ENCODE results near the gene TNFSF13.
A peak's percentile ranks its signal among the peaks of the same experiment; 100 is the strongest.

Gene TNFSF13

DNA sequence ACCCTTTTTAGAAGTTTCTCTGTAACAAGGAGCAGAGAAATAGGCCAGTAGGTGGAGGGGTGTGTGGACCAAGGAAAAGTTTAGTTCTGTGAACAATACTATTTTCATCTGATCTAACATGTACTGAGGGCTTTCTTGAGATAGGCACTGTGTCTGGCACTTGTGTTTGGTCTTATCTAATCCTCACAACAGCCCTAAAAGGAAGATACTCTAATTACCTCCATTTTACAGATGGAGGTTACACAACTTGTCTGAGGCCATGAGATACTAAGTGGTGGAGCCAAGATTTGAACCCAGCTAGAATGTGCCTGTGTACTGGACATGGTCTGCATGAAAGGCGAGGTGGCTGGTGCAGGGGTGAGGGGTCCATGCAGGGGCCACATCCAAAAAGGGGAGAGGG is 5.2 kb upstream of the TNFSF13 start:
- FAIRE-seq: no peak

DNA sequence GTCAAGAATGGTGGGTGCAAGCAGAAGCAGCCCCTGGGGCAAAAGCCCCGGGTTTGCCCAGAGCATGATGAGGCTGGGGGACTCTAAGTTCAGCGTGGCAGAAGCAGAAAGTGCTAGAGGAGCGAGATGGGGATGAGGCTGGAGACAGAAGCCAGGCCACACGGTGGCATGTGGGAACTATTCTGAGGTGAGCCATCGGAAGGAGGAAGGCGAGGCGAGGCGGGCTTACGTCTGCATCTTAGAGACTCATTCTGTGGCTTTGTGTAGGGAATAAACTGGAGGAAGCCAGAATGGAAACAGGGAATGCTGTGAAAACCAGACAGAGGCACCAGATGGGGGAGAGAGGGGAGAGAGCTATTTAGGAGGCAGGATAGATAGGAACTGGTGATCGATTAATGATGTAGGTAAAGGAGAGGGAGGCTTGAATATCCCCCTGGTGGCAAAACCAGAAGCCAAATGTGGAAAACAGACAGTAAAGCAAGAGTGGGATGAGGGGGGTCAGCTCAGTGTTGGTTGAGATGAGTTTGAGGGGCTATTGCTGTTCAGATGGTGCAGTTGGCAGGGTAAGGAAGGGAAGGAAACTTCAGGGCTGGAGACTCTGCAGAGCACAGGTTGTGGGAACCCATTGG is 3.1 kb upstream of the TNFSF13 start:
- FAIRE-seq: no peak

DNA sequence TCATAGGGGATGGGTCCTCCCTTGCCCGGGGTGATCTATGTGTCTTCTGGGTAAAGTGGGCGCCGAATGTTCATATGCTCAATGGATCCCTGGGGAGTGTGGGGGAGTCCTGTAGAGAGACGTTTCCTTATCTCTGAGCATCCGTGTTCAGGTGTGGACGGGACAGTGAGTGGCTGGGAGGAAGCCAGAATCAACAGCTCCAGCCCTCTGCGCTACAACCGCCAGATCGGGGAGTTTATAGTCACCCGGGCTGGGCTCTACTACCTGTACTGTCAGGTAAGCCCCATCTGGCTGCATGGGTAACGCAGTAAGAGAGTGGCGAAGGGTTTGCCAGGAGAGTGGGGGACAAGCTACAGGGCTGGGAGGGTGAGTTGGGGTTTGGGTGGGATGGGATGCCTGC is 1.9 kb upstream of the TNFSF13 start:
- no peak for FAIRE-seq

DNA sequence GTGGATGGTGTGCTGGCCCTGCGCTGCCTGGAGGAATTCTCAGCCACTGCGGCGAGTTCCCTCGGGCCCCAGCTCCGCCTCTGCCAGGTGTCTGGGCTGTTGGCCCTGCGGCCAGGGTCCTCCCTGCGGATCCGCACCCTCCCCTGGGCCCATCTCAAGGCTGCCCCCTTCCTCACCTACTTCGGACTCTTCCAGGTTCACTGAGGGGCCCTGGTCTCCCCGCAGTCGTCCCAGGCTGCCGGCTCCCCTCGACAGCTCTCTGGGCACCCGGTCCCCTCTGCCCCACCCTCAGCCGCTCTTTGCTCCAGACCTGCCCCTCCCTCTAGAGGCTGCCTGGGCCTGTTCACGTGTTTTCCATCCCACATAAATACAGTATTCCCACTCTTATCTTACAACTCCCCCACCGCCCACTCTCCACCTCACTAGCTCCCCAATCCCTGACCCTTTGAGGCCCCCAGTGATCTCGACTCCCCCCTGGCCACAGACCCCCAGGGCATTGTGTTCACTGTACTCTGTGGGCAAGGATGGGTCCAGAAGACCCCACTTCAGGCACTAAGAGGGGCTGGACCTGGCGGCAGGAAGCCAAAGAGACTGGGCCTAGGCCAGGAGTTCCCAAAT is 1.3 kb upstream of the TNFSF13 start:
- FAIRE-seq: no peak

DNA sequence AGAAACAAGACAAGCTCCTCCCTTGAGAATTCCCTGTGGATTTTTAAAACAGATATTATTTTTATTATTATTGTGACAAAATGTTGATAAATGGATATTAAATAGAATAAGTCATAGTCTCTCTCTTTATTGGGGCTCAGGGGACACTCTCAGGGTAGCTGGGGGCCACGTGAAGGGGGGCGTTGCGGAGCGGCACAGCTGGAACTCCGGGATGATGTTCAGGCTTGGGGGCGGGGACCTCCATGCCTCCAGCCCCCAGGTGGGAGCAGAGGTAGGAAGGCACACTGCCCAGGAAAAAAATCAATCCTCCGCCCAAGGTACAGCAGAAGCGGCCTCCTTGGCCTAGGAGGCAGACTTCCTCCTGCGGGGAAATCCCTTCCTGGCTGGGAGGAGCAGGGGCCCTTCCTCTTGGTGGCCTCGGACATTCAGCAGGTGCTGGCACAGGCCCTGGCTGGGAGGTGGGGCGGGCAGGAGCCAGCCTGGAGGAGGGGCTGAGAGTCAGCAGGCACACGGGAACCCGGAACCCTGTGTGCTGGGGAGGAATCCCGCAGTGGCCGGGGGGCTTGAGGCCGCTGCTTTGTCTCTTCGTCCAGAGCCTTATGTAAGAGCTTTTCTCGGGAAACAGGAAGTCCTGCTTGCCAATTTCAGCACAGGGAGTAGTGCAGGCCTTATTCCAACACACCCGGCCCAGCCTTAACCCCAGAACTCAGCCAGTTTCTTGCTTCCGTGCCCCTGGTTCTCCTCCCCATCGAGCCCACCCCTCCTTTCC is 591 bp upstream of the TNFSF13 start:
- no peak for FAIRE-seq

DNA sequence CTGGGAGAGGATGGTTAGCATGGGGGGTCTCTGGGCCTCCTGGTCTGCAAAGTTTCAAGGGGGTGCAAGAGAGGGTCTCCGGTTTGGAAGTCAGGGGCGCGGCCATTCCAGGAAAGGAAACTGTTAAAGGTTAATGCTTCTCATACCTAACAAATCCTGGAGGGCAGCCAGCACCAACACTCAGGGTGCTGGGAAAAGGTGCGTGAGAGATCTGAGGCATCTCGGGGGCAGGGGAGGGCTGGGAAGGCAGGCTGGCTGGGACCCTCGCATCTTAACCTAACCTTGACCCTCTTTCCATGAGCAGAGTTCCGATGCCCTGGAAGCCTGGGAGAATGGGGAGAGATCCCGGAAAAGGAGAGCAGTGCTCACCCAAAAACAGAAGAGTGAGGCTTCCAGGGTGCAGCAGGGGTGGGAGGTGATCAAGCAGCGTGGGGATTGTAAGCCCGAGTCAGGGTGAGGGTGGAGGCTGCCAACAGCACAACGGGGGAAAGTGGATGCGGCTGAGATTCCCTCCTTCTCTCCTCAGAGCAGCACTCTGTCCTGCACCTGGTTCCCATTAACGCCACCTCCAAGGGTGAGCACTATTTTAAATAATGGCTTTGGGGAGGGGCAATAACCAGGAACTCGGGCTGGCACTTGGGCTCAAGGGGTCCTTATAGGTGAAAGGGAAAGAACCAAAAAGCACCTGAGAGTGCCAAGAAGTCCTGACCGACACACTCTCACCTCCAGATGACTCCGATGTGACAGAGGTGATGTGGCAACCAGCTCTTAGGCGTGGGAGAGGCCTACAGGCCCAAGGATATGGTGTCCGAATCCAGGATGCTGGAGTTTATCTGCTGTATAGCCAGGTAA is 996 bp downstream of the TNFSF13 start:
- FAIRE-seq: no peak

DNA sequence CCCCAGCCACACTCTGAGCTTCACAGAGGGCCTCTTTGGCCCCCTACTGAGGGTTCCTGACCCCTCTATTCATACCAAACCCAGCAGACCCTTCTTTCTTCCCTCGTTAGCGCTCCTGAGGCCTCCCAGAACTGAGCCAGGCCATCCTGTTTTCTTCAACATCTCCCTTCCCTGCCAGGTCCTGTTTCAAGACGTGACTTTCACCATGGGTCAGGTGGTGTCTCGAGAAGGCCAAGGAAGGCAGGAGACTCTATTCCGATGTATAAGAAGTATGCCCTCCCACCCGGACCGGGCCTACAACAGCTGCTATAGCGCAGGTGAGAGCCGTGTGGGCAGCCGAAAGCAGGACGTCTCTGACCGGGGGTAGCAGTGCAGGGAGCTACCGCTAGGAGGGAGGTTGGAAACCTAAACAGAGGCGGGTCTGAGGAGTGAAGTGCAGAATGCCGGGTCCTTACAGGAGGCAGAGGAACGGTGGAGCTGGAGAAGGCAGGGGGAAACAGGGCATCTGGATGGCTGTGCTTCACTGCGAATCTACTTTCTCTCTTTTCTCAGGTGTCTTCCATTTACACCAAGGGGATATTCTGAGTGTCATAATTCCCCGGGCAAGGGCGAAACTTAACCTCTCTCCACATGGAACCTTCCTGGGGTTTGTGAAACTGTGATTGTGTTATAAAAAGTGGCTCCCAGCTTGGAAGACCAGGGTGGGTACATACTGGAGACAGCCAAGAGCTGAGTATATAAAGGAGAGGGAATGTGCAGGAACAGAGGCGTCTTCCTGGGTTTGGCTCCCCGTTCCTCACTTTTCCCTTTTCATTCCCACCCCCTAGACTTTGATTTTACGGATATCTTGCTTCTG is 1.9 kb downstream of the TNFSF13 start:
- no peak for FAIRE-seq

DNA sequence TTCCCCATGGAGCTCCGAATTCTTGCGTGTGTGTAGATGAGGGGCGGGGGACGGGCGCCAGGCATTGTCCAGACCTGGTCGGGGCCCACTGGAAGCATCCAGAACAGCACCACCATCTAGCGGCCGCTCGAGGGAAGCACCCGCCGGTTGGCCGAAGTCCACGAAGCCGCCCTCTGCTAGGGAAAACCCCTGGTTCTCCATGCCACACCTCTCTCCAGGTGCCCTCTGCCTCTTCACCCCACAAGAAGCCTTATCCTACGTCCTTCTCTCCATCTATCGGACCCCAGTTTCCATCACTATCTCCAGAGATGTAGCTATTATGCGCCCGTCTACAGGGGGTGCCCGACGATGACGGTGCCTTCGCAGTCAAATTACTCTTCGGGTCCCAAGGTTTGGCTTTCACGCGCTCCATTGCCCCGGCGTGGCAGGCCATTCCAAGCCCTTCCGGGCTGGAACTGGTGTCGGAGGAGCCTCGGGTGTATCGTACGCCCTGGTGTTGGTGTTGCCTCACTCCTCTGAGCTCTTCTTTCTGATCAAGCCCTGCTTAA is 2.6 kb downstream of the TNFSF13 start:
- no peak for FAIRE-seq

DNA sequence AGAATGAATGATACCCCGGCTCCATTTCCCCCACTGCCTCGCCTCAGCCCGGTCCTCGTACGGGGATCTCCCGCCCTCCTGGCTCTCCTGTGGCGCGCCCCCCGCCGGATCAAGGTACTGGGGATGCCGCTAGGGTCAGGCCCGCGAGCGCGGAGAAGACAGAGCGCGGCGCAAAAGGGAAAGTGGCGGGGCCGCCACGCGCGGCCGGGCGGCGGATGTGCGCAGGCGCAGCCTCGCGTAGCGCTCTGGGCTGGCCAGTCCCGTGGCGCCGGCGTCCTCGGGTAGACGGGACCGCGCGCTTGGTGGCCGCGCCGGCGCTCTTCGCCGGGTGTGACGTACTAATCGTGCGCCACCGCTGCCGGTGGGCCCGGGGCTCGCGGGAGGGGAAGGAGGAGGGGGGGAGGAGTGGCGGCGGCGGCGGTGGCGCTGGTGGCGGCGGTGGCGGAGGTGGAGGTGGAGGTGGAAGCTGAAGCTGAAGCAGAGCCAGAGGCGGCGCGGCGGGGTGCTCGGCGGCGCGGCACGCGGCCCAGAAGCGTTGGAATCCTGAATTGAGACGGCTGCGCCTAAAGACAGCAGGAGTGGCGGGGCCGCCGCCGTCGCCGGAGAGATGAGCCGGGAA is 3.1 kb downstream of the TNFSF13 start, which contains the start of gene SENP3:
Gene SENP3, plus strand, starts transcription at position 331 of the 619 bp plus-strand sequence. CDS start 1,158 bp downstream, outside the sequence.
- no peak for FAIRE-seq

DNA sequence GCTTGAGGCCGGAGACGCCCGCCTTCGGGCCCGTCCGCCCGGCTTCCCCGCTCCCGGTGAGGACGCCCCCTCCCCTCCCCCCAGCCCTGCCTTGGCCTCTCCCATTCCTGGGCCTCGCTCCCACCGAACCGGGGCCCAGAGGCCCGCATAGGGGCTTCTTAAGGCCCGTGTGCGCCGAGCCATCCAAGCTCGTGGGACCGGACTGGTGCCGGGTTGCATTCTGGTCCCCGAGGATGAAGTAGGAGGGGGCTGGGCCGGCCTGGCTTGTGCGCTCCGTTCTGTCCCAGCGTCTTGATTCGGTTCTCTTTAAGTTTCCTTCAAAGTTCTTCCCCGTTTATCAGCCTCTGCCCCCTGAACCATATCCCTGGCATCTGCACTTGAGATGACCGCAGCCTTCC is 3.7 kb downstream of the TNFSF13 start:
- FAIRE-seq: no peak

DNA sequence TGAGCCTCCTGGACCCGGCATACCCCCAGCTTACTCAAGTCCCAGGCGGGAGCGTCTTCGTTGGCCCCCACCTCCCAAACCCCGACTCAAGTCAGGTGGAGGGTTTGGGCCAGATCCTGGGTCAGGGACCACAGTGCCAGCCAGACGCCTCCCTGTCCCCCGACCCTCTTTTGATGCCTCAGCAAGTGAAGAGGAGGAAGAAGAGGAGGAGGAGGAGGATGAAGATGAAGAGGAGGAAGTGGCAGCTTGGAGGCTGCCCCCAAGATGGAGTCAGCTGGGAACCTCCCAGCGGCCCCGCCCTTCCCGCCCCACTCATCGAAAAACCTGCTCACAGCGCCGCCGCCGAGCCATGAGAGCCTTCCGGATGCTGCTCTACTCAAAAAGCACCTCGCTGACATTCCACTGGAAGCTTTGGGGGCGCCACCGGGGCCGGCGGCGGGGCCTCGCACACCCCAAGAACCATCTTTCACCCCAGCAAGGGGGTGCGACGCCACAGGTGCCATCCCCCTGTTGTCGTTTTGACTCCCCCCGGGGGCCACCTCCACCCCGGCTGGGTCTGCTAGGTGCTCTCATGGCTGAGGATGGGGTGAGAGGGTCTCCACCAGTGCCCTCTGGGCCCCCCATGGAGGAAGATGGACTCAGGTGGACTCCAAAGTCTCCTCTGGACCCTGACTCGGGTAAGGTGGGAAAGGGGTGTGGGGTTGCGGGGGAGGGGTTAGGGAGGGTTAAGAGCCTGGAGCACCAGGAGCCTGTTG is 4.7 kb downstream of the TNFSF13 start:
- no peak for FAIRE-seq

DNA sequence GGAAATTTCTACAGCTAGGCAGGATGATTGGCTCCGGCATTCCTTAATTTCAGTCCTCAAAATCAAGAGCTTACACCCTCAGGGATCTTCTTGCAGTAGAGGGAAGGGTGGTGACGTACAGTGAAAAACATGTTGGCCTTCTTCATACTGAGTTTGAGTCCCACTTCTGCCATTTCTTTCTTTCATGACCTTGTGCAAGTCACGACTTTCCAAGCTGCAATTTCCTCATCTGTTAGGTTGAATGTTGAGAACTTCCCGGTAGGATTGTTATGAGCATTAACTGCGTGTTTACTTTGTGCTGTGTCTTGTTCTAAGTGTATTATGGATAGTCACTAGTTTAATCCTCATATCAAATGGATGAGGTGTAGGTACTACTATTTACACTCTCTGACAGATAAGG is 11.0 kb downstream of the TNFSF13 start:
- no peak for FAIRE-seq

DNA sequence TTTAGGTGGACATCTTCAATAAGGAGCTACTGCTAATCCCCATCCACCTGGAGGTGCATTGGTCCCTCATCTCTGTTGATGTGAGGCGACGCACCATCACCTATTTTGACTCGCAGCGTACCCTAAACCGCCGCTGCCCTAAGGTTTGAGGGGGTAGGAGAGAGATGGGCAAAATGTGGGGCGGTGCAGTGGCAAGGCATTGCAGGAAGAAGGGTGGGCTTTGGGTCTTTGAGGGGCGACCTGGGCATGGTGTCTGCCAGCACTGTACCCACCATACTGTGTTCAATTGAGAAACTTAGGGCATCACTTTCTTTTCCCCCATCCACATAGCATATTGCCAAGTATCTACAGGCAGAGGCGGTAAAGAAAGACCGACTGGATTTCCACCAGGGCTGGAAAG is 11.8 kb downstream of the TNFSF13 start:
- no peak for FAIRE-seq

DNA sequence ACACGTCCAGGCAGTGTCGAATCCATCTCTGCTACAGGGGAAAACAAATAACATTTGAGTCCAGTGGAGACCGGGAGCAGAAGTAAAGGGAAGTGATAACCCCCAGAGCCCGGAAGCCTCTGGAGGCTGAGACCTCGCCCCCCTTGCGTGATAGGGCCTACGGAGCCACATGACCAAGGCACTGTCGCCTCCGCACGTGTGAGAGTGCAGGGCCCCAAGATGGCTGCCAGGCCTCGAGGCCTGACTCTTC is 13.7 kb downstream of the TNFSF13 start:
- FAIRE-seq: no peak

DNA sequence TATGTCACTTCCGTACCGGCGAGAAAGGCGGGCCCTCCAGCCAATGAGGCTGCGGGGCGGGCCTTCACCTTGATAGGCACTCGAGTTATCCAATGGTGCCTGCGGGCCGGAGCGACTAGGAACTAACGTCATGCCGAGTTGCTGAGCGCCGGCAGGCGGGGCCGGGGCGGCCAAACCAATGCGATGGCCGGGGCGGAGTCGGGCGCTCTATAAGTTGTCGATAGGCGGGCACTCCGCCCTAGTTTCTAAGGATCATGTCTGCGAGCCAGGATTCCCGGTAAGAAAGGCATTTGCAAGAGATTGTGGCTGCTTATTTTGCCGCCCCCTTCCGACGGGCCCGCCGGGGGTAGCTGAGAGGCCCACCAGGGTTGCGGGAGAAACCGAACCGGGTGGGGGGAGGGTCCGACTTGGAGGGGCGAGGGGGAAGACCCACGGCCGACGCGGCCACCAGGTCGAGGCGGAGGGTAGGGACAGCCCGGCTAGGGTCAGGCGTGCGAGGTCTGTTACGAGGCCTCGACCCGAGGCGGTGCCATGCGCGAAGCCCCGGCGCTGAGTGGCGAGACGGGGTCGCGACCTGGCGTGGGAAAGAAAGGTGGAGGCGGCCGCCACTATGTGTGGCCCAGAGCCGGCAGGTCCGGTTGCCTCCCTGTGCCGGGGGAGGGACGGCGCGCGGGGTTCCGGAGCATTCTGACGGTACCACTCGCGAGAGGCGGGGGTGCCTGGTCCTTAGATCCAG is 14.2 kb downstream of the TNFSF13 start:
- peak; percentile 99 for FAIRE-seq

DNA sequence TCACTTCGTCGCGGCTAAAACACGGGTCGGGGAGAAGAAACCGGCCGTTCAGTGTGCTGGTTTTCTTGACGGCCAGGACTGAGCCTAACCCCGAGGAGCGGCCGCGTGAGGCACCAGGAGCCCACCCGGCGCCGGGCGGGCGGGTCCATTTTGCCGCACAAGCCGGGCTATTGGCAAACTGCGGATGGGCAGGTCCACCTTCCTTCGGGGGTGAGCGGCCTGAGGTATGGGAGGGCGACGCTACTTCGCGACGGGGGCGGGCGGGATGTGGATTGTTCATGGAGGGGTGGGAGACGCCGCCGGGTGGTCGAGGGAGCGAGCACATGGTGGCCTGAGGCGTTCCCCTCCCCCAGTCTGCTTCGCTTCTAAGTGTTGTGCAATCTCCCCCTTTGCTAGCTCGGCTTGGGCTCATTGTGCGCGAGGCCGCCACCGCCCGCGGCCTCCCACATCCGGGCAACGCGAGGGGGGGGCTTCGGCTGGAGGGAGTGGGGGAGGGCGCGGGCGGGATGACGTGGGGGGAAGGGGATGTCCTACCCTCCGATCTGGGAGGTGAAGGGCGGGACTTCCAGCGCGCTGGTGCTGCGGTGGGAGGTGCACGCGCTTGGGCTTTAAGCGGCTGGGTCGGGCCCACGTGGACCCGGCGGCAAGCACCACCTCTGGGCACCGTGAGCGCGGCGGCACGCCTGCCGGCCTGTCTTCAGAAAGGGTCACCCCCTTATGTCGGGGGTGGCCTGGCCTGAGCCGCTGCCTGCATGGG is 15.0 kb downstream of the TNFSF13 start:
- no peak for FAIRE-seq

DNA sequence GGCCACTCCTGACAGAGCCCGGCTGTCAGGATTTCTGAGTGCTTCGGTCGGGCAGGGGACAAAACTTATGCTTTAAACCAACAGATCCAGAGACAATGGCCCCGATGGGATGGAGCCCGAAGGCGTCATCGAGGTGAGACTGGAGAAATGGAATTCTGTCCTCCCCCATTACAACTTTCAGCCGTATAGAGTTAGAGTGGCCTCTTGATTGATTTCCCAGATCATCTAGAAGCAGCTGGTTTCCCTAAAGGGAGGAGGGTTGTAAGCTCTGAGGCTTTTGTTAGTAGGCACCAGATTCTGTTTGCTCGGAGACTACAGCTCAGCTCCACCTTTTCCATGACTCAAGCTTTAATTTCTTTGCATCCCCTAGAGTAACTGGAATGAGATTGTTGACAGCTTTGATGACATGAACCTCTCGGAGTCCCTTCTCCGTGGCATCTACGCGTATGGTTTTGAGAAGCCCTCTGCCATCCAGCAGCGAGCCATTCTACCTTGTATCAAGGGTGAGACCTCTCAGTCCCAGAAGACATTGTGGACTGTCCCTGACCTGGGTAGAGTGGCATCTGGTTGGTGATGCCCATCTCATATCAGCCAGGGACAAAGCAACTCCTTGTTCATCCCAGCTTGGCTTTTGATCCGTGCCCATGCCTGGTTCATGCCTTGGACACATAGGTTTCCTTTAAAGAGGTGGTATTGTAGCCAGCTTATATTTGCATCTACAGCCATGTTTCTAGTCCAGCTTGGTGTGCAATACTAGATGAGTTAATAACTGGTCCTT is 15.8 kb downstream of the TNFSF13 start:
- FAIRE-seq: no peak

DNA sequence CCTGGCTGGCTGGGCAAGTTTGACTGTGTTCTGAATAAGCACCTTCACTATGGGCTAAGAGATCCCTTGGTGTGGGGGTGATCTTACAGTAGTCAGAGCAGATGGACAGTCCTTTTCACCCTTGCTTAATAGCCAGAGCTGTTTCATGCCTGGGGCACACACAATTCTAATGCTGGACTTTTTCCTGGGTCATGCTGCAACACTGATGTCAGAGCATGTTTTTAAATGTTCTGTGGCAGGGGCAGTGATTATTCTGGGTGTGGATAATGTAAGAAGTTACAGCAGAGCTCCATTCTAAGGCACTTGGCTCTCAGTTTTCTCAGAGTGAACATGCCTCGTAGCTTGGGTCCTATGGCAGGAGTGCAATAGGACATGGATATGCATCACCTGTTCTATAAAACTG is 16.9 kb downstream of the TNFSF13 start:
- no peak for FAIRE-seq

DNA sequence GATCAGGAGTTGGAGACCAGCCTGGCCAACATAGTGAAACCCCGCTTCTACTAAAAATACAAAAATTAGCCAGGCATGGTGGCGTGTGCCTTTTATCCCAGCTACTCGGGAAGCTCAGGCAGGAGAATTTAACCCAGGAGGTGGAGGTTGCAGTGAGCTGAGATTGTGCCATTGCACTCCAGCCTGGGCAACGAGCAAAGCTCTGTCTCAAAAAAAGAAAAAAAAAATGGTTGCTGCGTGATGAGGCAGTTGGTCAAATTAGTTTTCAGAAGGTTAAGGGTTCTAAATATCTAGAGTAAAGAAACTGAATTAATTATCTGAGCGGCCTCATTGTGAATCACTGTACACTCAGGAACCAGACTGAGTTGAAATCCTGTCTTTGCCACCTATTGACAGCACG is 17.4 kb downstream of the TNFSF13 start:
- FAIRE-seq: no peak
